Neural progenitor cell (in vitro differentiated cells): Measurements from ENCODE around the gene TRNAU1AP. TPM values are rescaled to one million over a fixed set of nuclear protein-coding genes. Genes with fewer than 3 reads are reported as not detected.
A peak's percentile ranks its signal among the peaks of the same experiment; 100 is the strongest.
"Not testable (repeated sequence)": the region's sequence is repeated elsewhere in the genome, so short reads cannot be mapped to it uniquely, and the experiment has no call there.

Experiments
- DNase-seq: peaks from one replicate; pipeline ENCODE4 v3.0.0-alpha.2; 2016; ENCODE audit warnings: low spot score
- H2AFZ ChIP-seq: fragments of 200-600 bp; sonication (generic); replicated peaks from 2 replicates; pipeline ENCODE4 v1.6.1; 2016; ENCODE audit warnings: antibody characterized with exemption
- H3F3A ChIP-seq: fragments of 200-600 bp; sonication (generic); 2 replicates; pipeline ENCODE4 v1.6.1; 2016; ENCODE audit warnings: antibody characterized with exemption, low read depth
- H3K27ac ChIP-seq: fragments of 200-600 bp; sonication (generic); 2 replicates; pipeline ENCODE4 v1.5.1; 2016; ENCODE audit warnings: mild to moderate bottlenecking
- H3K27me3 ChIP-seq: fragments of 200-600 bp; sonication (generic); 2 replicates; pipeline ENCODE4 v1.6.1; 2016; ENCODE audit warnings: mild to moderate bottlenecking, moderate library complexity
- H3K36me3 ChIP-seq: fragments of 200-600 bp; sonication (generic); 2 replicates; pipeline ENCODE4 v1.5.1; 2016
- H3K4me1 ChIP-seq: fragments of 200-600 bp; sonication (generic); 2 replicates; pipeline ENCODE4 v1.6.1; 2016; ENCODE audit warnings: mixed run types
- H3K4me2 ChIP-seq: fragments of 200-600 bp; sonication (generic); 2 replicates; pipeline ENCODE4 v1.6.1; 2016
- H3K4me3 ChIP-seq: fragments of 200-600 bp; sonication (generic); 2 replicates; pipeline ENCODE4 v1.5.1; 2016
- H3K79me2 ChIP-seq: fragments of 200-600 bp; sonication (generic); 2 replicates; pipeline ENCODE4 v1.6.1; 2016; ENCODE audit warnings: low read depth
- H3K9ac ChIP-seq: fragments of 200-600 bp; sonication (generic); 2 replicates; pipeline ENCODE4 v1.6.1; 2016
- H3K9me3 ChIP-seq: fragments of 200-600 bp; sonication (generic); 2 replicates; pipeline ENCODE4 v1.5.1; 2016; ENCODE audit warnings: low read depth
- H4K20me1 ChIP-seq: fragments of 200-600 bp; sonication (generic); 2 replicates; pipeline ENCODE4 v1.6.1; 2016; ENCODE audit warnings: low read depth
- H3K27ac Mint-ChIP-seq: 3 replicates; pipeline ENCODE4 v1.8.0; 2021; ENCODE audit warnings: mixed read lengths
- H3K27me3 Mint-ChIP-seq: 2 replicates; pipeline ENCODE4 v1.8.0; 2022; ENCODE audit warnings: low read depth, mild to moderate bottlenecking, inconsistent platforms, moderate library complexity, mixed read lengths; ENCODE audit not compliant: insufficient read depth
- H3K36me3 Mint-ChIP-seq: 3 replicates; pipeline ENCODE4 v1.8.0; 2021; ENCODE audit warnings: mixed read lengths
- H3K4me1 Mint-ChIP-seq: 3 replicates; pipeline ENCODE4 v1.8.0; 2021; ENCODE audit warnings: mixed read lengths
- H3K4me3 Mint-ChIP-seq: 3 replicates; pipeline ENCODE4 v1.8.0; 2021; ENCODE audit warnings: mild to moderate bottlenecking, moderate library complexity, mixed read lengths
- H3K9me3 Mint-ChIP-seq: 3 replicates; pipeline ENCODE4 v1.8.0; 2020; ENCODE audit warnings: mixed read lengths
- CTCF ChIP-seq: fragments of 200-600 bp; sonication (generic); IDR thresholded peaks from 2 replicates; pipeline ENCODE4 v1.5.1; 2017; ENCODE audit warnings: antibody characterized with exemption, mild to moderate bottlenecking
- EZH2 ChIP-seq: fragments of 200-600 bp; sonication (generic); IDR thresholded peaks from 2 replicates; pipeline ENCODE4 v1.6.1; 2017; ENCODE audit warnings: antibody characterized with exemption, mild to moderate bottlenecking, moderate library complexity
- EZH2phosphoT487 ChIP-seq: fragments of 200-600 bp; sonication (generic); IDR thresholded peaks from 2 replicates; pipeline ENCODE4 v1.6.1; 2017; ENCODE audit warnings: antibody characterized with exemption
- total RNA-seq: library from RNA; depleted of rRNA; stranded (reverse); fragments of >200 nt; gene quantifications from 2 replicates; pipeline ENCODE4 v1.2.3, GENCODE V29; 2015; ENCODE audit warnings: low replicate concordance

TRNAU1AP gene
- total RNA-seq, 1 donor from 2014 or later: 43.9 TPM

DNA sequence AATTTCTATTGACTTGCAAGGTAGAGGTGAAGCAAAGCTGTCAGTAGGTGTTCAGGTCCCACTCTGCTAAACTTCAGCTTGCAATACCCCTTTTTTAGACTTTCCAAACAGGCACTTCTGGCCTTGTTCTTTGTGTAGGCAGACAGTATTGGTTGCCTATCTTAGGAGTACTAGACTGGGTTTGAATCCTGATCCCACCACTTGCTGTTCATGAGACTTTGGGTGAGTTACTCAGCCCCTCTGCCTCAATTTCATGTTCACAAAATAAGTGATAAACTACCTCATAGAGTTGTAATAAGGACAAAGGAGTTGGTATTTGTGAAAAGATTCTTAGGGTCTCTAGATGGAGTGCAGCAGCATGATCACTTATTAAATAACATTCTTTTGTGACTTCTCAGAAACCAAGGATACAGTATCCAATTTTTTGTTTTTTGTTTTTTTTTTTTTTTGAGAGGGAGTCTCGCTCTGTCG is 41.9 kb upstream of the TRNAU1AP start:
- H3K9me3 Mint-ChIP-seq: no peaks in the 10 kb centered on the region
- DNase-seq: no peak
- H3K36me3 Mint-ChIP-seq: peaks cover 39% of the 10 kb centered on the region
- Histone ChIP-seq H3K36me3 (peaks cover 34% of the 10 kb centered on the region), H3K4me2 (peak overlapping the region; percentile 85), H3K79me2 (peaks cover 52% of the 10 kb centered on the region), H4K20me1 (peaks cover 72% of the 10 kb centered on the region), H3K4me3 (no peak overlapping the region), H2AFZ (no peak overlapping the region), H3F3A (peaks cover 94% of the 10 kb centered on the region), H3K27ac (peak overlapping the region; percentile 91), H3K4me1 (peaks cover 26% of the 10 kb centered on the region), H3K9me3 (no peaks in the 10 kb centered on the region), H3K9ac (no peak overlapping the region), H3K27me3 (no peaks in the 10 kb centered on the region)
- no peak overlapping the region for H3K27ac Mint-ChIP-seq
- TF ChIP-seq EZH2 (no peak), EZH2phosphoT487 (no peak), CTCF (no peak)
- H3K27me3 Mint-ChIP-seq: peaks cover 2% of the 10 kb centered on the region
- H3K4me3 Mint-ChIP-seq: peak overlapping the region; percentile 15
- H3K4me1 Mint-ChIP-seq: peaks cover 41% of the 10 kb centered on the region

GRCh38 chr1:28512058-28512611 is 40.8 kb upstream of the TRNAU1AP start:
- peak overlapping the region; percentile 35 for H3K27ac Mint-ChIP-seq
- peaks cover 37% of the 10 kb centered on the region for H3K36me3 Mint-ChIP-seq
- DNase-seq: no peak
- H3K4me3 ChIP-seq: no peak overlapping the region
- peaks cover 64% of the 10 kb centered on the region for H4K20me1 ChIP-seq
- peak overlapping the region; percentile 9 for H3K27ac ChIP-seq
- peaks cover 26% of the 10 kb centered on the region for H3K4me1 ChIP-seq
- H3K79me2 ChIP-seq: peaks cover 40% of the 10 kb centered on the region
- no peaks in the 10 kb centered on the region for H3K27me3 ChIP-seq
- peaks cover 36% of the 10 kb centered on the region for H3K4me1 Mint-ChIP-seq
- H3K9ac ChIP-seq: no peak overlapping the region
- no peaks in the 10 kb centered on the region for H3K9me3 Mint-ChIP-seq
- peaks cover 2% of the 10 kb centered on the region for H3K27me3 Mint-ChIP-seq
- no peak overlapping the region for H3K4me2 ChIP-seq
- no peaks in the 10 kb centered on the region for H3K9me3 ChIP-seq
- H3K36me3 ChIP-seq: peaks cover 34% of the 10 kb centered on the region
- H3F3A ChIP-seq: peaks cover 97% of the 10 kb centered on the region
- H2AFZ ChIP-seq: no peak overlapping the region
- peak overlapping the region; percentile 44 for H3K4me3 Mint-ChIP-seq
- TF ChIP-seq CTCF: no peak
- TF ChIP-seq EZH2: no peak
- TF ChIP-seq EZH2phosphoT487: no peak

GRCh38 chr1:28514445-28514933 is 38.4 kb upstream of the TRNAU1AP start:
- peaks cover 54% of the 10 kb centered on the region for H4K20me1 ChIP-seq

GRCh38 chr1:28516518-28516956 is 36.3 kb upstream of the TRNAU1AP start:
- peaks cover 25% of the 10 kb centered on the region for H3K4me1 Mint-ChIP-seq
- Histone ChIP-seq H3F3A (peaks cover 71% of the 10 kb centered on the region), H3K27ac (peak overlapping the region; percentile 72), H4K20me1 (peaks cover 52% of the 10 kb centered on the region), H3K79me2 (peaks cover 30% of the 10 kb centered on the region), H3K27me3 (no peaks in the 10 kb centered on the region), H3K9ac (no peak overlapping the region), H2AFZ (no peak overlapping the region), H3K36me3 (peaks cover 8% of the 10 kb centered on the region), H3K4me2 (no peak overlapping the region), H3K9me3 (no peaks in the 10 kb centered on the region), H3K4me3 (no peak overlapping the region), H3K4me1 (peaks cover 8% of the 10 kb centered on the region)
- peaks cover 12% of the 10 kb centered on the region for H3K36me3 Mint-ChIP-seq
- H3K9me3 Mint-ChIP-seq: no peaks in the 10 kb centered on the region
- H3K4me3 Mint-ChIP-seq: peak overlapping the region; percentile 39
- TF ChIP-seq EZH2phosphoT487: no peak
- no peak for TF ChIP-seq EZH2
- TF ChIP-seq CTCF: no peak
- DNase-seq: no peak
- H3K27me3 Mint-ChIP-seq: no peaks in the 10 kb centered on the region
- H3K27ac Mint-ChIP-seq: no peak overlapping the region

More at GRCh38 chr1:28514445-28514933, 38.4 kb upstream of the TRNAU1AP start:
- DNase-seq, H3K27me3 ChIP-seq, H3K27ac Mint-ChIP-seq, H3K27ac ChIP-seq, H2AFZ ChIP-seq, H3K9me3 ChIP-seq, H3K9ac ChIP-seq, H3K9me3 Mint-ChIP-seq, H3K4me3 ChIP-seq, H3K4me3 Mint-ChIP-seq, H3K27me3 Mint-ChIP-seq, H3K4me2 ChIP-seq: not testable (repeated sequence)
- H3K4me1 Mint-ChIP-seq: peaks cover 33% of the 10 kb centered on the region
- Histone ChIP-seq H3K79me2 (peaks cover 27% of the 10 kb centered on the region), H3K4me1 (peaks cover 15% of the 10 kb centered on the region), H3F3A (peaks cover 92% of the 10 kb centered on the region), H3K36me3 (peaks cover 17% of the 10 kb centered on the region)
- H3K36me3 Mint-ChIP-seq: peaks cover 27% of the 10 kb centered on the region
